Measurements from ENCODE around the gene FOXO3. TPM values are rescaled to one million over a fixed set of nuclear protein-coding genes. Genes with fewer than 3 reads are reported as not detected.

The FOXO3 gene
- total RNA-seq, 1 donor from 2014 or later: 43.3 TPM

GRCh38 chr6:108579328-108579721, 18.6 kb downstream of the FOXO3 start:
- H3K4me1 Mint-ChIP-seq (ENCODE audit: unreplicated experiment): peaks cover 64% of the 10 kb centered on the region
- H3K27me3 Mint-ChIP-seq: no peaks in the 10 kb centered on the region
- DNase-seq (ENCODE audit: extremely low spot score, unreplicated experiment): no peak
- peaks cover 30% of the 10 kb centered on the region for H3K36me3 Mint-ChIP-seq
- no peak for TF ChIP-seq CTCF (conservative IDR thresholded peaks at IDR 0.05)
- no peak overlapping the region for H3K4me3 Mint-ChIP-seq
- H3K27ac Mint-ChIP-seq: no peak overlapping the region
- no peaks in the 10 kb centered on the region for H3K9me3 Mint-ChIP-seq

- H3K27me3 Mint-ChIP-seq: no peaks in the 10 kb centered on the region
These were observed 19.9 kb downstream of the FOXO3 start for GRCh38 chr6:108580646-108581045.

GRCh38 chr6:108581237-108581931, 20.7 kb downstream of the FOXO3 start:
- peak overlapping the region; percentile 32 for H3K4me3 Mint-ChIP-seq
- peaks cover 64% of the 10 kb centered on the region for H3K4me1 Mint-ChIP-seq (ENCODE audit: unreplicated experiment)
- no peaks in the 10 kb centered on the region for H3K27me3 Mint-ChIP-seq
- peak overlapping the region; percentile 24 for H3K27ac Mint-ChIP-seq
- no peak for TF ChIP-seq CTCF (conservative IDR thresholded peaks at IDR 0.05)
- no peaks in the 10 kb centered on the region for H3K9me3 Mint-ChIP-seq
- no peak for DNase-seq (ENCODE audit: extremely low spot score, unreplicated experiment)
- H3K36me3 Mint-ChIP-seq: peaks cover 29% of the 10 kb centered on the region

More at GRCh38 chr6:108580646-108581045, 19.9 kb downstream of the FOXO3 start:
- peaks cover 26% of the 10 kb centered on the region for H3K36me3 Mint-ChIP-seq
- H3K4me1 Mint-ChIP-seq (ENCODE audit: unreplicated experiment): peaks cover 56% of the 10 kb centered on the region
- H3K4me3 Mint-ChIP-seq: peak overlapping the region; percentile 32
- no peak for DNase-seq (ENCODE audit: extremely low spot score, unreplicated experiment)
- TF ChIP-seq CTCF (conservative IDR thresholded peaks at IDR 0.05): no peak
- peak overlapping the region; percentile 24 for H3K27ac Mint-ChIP-seq
- H3K9me3 Mint-ChIP-seq: no peaks in the 10 kb centered on the region

GRCh38 chr6:108581932-108582475, 21.3 kb downstream of the FOXO3 start:
- Mint-ChIP-seq H3K27ac (peak overlapping the region; percentile 24), H3K4me1 (ENCODE audit: unreplicated experiment) (peaks cover 60% of the 10 kb centered on the region), H3K4me3 (peak overlapping the region; percentile 32), H3K27me3 (no peaks in the 10 kb centered on the region), H3K9me3 (no peaks in the 10 kb centered on the region), H3K36me3 (peaks cover 26% of the 10 kb centered on the region)
- TF ChIP-seq CTCF (conservative IDR thresholded peaks at IDR 0.05): no peak
- DNase-seq (ENCODE audit: extremely low spot score, unreplicated experiment): no peak

GRCh38 chr6:108582618-108583017, 21.9 kb downstream of the FOXO3 start:
- no peak overlapping the region for H3K4me3 Mint-ChIP-seq
- TF ChIP-seq CTCF (conservative IDR thresholded peaks at IDR 0.05): no peak
- peaks cover 63% of the 10 kb centered on the region for H3K4me1 Mint-ChIP-seq (ENCODE audit: unreplicated experiment)
- DNase-seq (ENCODE audit: extremely low spot score, unreplicated experiment): no peak
- no peak overlapping the region for H3K27ac Mint-ChIP-seq
- H3K9me3 Mint-ChIP-seq: no peaks in the 10 kb centered on the region
- H3K36me3 Mint-ChIP-seq: peaks cover 20% of the 10 kb centered on the region
- no peaks in the 10 kb centered on the region for H3K27me3 Mint-ChIP-seq

Data from type B pancreatic cell (in vitro differentiated cells).